PC-9 (cell line): Measurements from ENCODE around the gene ZMYND19.

ENCODE experiments used
- CTCF ChIP-seq: fragments of 200-600 bp; sonication (generic); conservative IDR thresholded peaks from 2 replicates; pipeline ENCODE4 v1.6.1; 2017; ENCODE audit warnings: mixed run types, antibody characterized with exemption, mild to moderate bottlenecking, moderate library complexity
- EZH2 ChIP-seq: fragments of 200-600 bp; sonication (generic); IDR thresholded peaks from 2 replicates; pipeline ENCODE4 v1.8.0; 2017; ENCODE audit warnings: antibody characterized with exemption, low read depth

- TF ChIP-seq CTCF, result no peak
- TF ChIP-seq EZH2, result no peak
Observed at GRCh38 chr9:137580209-137580953, 9.9 kb downstream of the ZMYND19 start.
